Activated CD4-positive, CD25-positive, alpha-beta regulatory T cell (primary cell): ENCODE data around the gene LPO.

ENCODE experiments used
- DNase-seq, 4 experiments: peaks; one replicate each; lab custom pipeline; 2025; lab: John Stamatoyannopoulos, UW

Gene LPO

GRCh38 chr17:58303971-58304749 is 65.8 kb downstream of the LPO start:
- DNase-seq: peak in 3 of 4 experiments; percentile 31 to 35 (median 34)

- no peak for DNase-seq
Measured at GRCh38 chr17:58304750-58305486, 66.5 kb downstream of the LPO start.

- no peak for DNase-seq
Measured at GRCh38 chr17:58305626-58306025, 67.2 kb downstream of the LPO start.

- DNase-seq: no peak
Measured at GRCh38 chr17:58306131-58306951, 68.0 kb downstream of the LPO start.

- DNase-seq: no peak
Measured at GRCh38 chr17:58307468-58308172, 69.2 kb downstream of the LPO start.

- DNase-seq: no peak
Measured at GRCh38 chr17:58308173-58308984, 70.0 kb downstream of the LPO start.

GRCh38 chr17:58308985-58309917 is 70.9 kb downstream of the LPO start:
- DNase-seq: no peak

GRCh38 chr17:58309918-58310259 is 71.5 kb downstream of the LPO start:
- no peak for DNase-seq

- no peak for DNase-seq
Measured at GRCh38 chr17:58310511-58311428, 72.4 kb downstream of the LPO start.

GRCh38 chr17:58311429-58311894 is 73.1 kb downstream of the LPO start:
- DNase-seq: no peak

GRCh38 chr17:58312021-58312630 is 73.7 kb downstream of the LPO start:
- DNase-seq: no peak

- no peak for DNase-seq
Measured at GRCh38 chr17:58312829-58313228, 74.4 kb downstream of the LPO start.

- DNase-seq: no peak
Measured at GRCh38 chr17:58313815-58314705, 75.7 kb downstream of the LPO start.

GRCh38 chr17:58314706-58315015 is 76.3 kb downstream of the LPO start:
- DNase-seq: no peak

GRCh38 chr17:58315281-58315711 is 76.9 kb downstream of the LPO start:
- DNase-seq: no peak

- no peak for DNase-seq
Measured at GRCh38 chr17:58315750-58316149, 77.4 kb downstream of the LPO start.

- no peak for DNase-seq
Measured at GRCh38 chr17:58316260-58316960, 78.0 kb downstream of the LPO start.
